ENCODE results near the gene LRRFIP2.
"Not testable (repeated sequence)": the region's sequence is repeated elsewhere in the genome, so short reads cannot be mapped to it uniquely, and the experiment has no call there.

The LRRFIP2 gene

GRCh38 chr3:37210230-37210629, 35.8 kb upstream of the LRRFIP2 start:
- Histone ChIP-seq H3K9ac (ENCODE audit: low read length) (no peak overlapping the region), H3K4me1 (ENCODE audit: low read length) (no peaks in the 10 kb centered on the region), H2AFZ (ENCODE audit: low read length) (no peak overlapping the region), H3K36me3 (replicated peaks; ENCODE audit: insufficient read depth, low read length) (no peaks in the 10 kb centered on the region), H3F3A (ENCODE audit: insufficient read depth, low read length) (no peaks in the 10 kb centered on the region), H4K20me1 (ENCODE audit: insufficient read depth, low read length) (no peaks in the 10 kb centered on the region), H3K9me2 (replicated peaks; ENCODE audit: insufficient read depth, low read length) (no peaks in the 10 kb centered on the region), H3K27me3 (replicated peaks; ENCODE audit: insufficient read depth, low read length) (no peaks in the 10 kb centered on the region), H3K79me2 (ENCODE audit: low read length) (no peaks in the 10 kb centered on the region), H3K4me3 (ENCODE audit: low read length) (no peak overlapping the region), H3K9me3 (replicated peaks; ENCODE audit: insufficient read depth, low read length) (no peaks in the 10 kb centered on the region), H3K4me2 (ENCODE audit: low read depth, low read length) (no peak overlapping the region), H3K27ac (ENCODE audit: low read length) (no peak overlapping the region)
- TF ChIP-seq EZH2phosphoT487 (IDR thresholded peaks at IDR 0.05; ENCODE audit: low read length) (no peak), CTCF (IDR thresholded peaks at IDR 0.05; ENCODE audit: low read length) (no peak), EZH2 (optimal IDR thresholded peaks at IDR 0.05; ENCODE audit: low read depth, low read length) (no peak)
- DNase-seq = no peak

- not testable (repeated sequence) for H3K4me2 ChIP-seq (ENCODE audit: low read depth, low read length); H2AFZ ChIP-seq (ENCODE audit: low read length); H3K27ac ChIP-seq (ENCODE audit: low read length); DNase-seq; H3K36me3 ChIP-seq (replicated peaks; ENCODE audit: insufficient read depth, low read length); H3K4me3 ChIP-seq (ENCODE audit: low read length); H3K4me1 ChIP-seq (ENCODE audit: low read length); H4K20me1 ChIP-seq (ENCODE audit: insufficient read depth, low read length); H3K9me2 ChIP-seq (replicated peaks; ENCODE audit: insufficient read depth, low read length); H3K9ac ChIP-seq (ENCODE audit: low read length); H3K27me3 ChIP-seq (replicated peaks; ENCODE audit: insufficient read depth, low read length); H3K79me2 ChIP-seq (ENCODE audit: low read length); H3K9me3 ChIP-seq (replicated peaks; ENCODE audit: insufficient read depth, low read length); H3F3A ChIP-seq (ENCODE audit: insufficient read depth, low read length)
These were observed 34.2 kb upstream of the LRRFIP2 start for GRCh38 chr3:37208576-37208975.

GRCh38 chr3:37208008-37208407, 33.6 kb upstream of the LRRFIP2 start:
- not testable (repeated sequence) for H3K36me3 ChIP-seq (replicated peaks; ENCODE audit: insufficient read depth, low read length); H3K79me2 ChIP-seq (ENCODE audit: low read length); H3K4me3 ChIP-seq (ENCODE audit: low read length); H3K9ac ChIP-seq (ENCODE audit: low read length); H3K9me2 ChIP-seq (replicated peaks; ENCODE audit: insufficient read depth, low read length); H2AFZ ChIP-seq (ENCODE audit: low read length); H3K4me1 ChIP-seq (ENCODE audit: low read length); H3K27me3 ChIP-seq (replicated peaks; ENCODE audit: insufficient read depth, low read length); H3F3A ChIP-seq (ENCODE audit: insufficient read depth, low read length); H3K27ac ChIP-seq (ENCODE audit: low read length); DNase-seq; H4K20me1 ChIP-seq (ENCODE audit: insufficient read depth, low read length); H3K4me2 ChIP-seq (ENCODE audit: low read depth, low read length); H3K9me3 ChIP-seq (replicated peaks; ENCODE audit: insufficient read depth, low read length)

GRCh38 chr3:37206041-37206440, 31.7 kb upstream of the LRRFIP2 start:
- not testable (repeated sequence) for H3K9me3 ChIP-seq (replicated peaks; ENCODE audit: insufficient read depth, low read length); H4K20me1 ChIP-seq (ENCODE audit: insufficient read depth, low read length); H3K79me2 ChIP-seq (ENCODE audit: low read length); H2AFZ ChIP-seq (ENCODE audit: low read length); H3F3A ChIP-seq (ENCODE audit: insufficient read depth, low read length); DNase-seq; H3K4me3 ChIP-seq (ENCODE audit: low read length); H3K36me3 ChIP-seq (replicated peaks; ENCODE audit: insufficient read depth, low read length); H3K9ac ChIP-seq (ENCODE audit: low read length); H3K4me1 ChIP-seq (ENCODE audit: low read length); H3K4me2 ChIP-seq (ENCODE audit: low read depth, low read length); H3K27ac ChIP-seq (ENCODE audit: low read length); H3K9me2 ChIP-seq (replicated peaks; ENCODE audit: insufficient read depth, low read length); H3K27me3 ChIP-seq (replicated peaks; ENCODE audit: insufficient read depth, low read length)

- no peak for DNase-seq
- TF ChIP-seq CTCF (IDR thresholded peaks at IDR 0.05; ENCODE audit: low read length) (no peak), EZH2phosphoT487 (IDR thresholded peaks at IDR 0.05; ENCODE audit: low read length) (no peak), EZH2 (optimal IDR thresholded peaks at IDR 0.05; ENCODE audit: low read depth, low read length) (no peak)
These were observed 29.9 kb upstream of the LRRFIP2 start for GRCh38 chr3:37204314-37204713.

More at GRCh38 chr3:37204314-37204713, 29.9 kb upstream of the LRRFIP2 start:
- Histone ChIP-seq H3K9ac (ENCODE audit: low read length) (no peak overlapping the region), H3K79me2 (ENCODE audit: low read length) (no peaks in the 10 kb centered on the region), H2AFZ (ENCODE audit: low read length) (no peak overlapping the region), H3K4me2 (ENCODE audit: low read depth, low read length) (no peak overlapping the region), H3F3A (ENCODE audit: insufficient read depth, low read length) (no peaks in the 10 kb centered on the region), H3K4me1 (ENCODE audit: low read length) (no peaks in the 10 kb centered on the region), H3K9me3 (replicated peaks; ENCODE audit: insufficient read depth, low read length) (no peaks in the 10 kb centered on the region), H3K4me3 (ENCODE audit: low read length) (no peak overlapping the region), H4K20me1 (ENCODE audit: insufficient read depth, low read length) (no peaks in the 10 kb centered on the region), H3K27ac (ENCODE audit: low read length) (no peak overlapping the region), H3K27me3 (replicated peaks; ENCODE audit: insufficient read depth, low read length) (no peaks in the 10 kb centered on the region), H3K9me2 (replicated peaks; ENCODE audit: insufficient read depth, low read length) (no peaks in the 10 kb centered on the region), H3K36me3 (replicated peaks; ENCODE audit: insufficient read depth, low read length) (no peaks in the 10 kb centered on the region)

Measured in MM.1S (cell line).